Lower leg skin (tissue), 4 donors: Measurements from ENCODE around the gene RHBDL1. TPM values are rescaled to one million over a fixed set of nuclear protein-coding genes. Genes with fewer than 3 reads are reported as not detected.

Experiments used
- DNase-seq, 2 donors: peaks; one replicate each; pipeline ENCODE4 v3.0.0-alpha.2; 2019; ENCODE audit warnings: low spot score in 2 of 2
- H3K4me3 ChIP-seq: fragments of 200-600 bp; sonication (generic); 2 replicates; pipeline ENCODE4 v1.5.1; 2017; ENCODE audit warnings: mild to moderate bottlenecking, low read depth; ENCODE audit not compliant: poor library complexity, severe bottlenecking
- CTCF ChIP-seq, 3 donors: fragments of 450-650 bp; IDR thresholded peaks; one replicate each; pipeline ENCODE4 v1.5.1; 2016; ENCODE audit warnings: antibody characterized with exemption in 3 of 3, mild to moderate bottlenecking in 3 of 3, moderate library complexity in 2 of 3
- POLR2A ChIP-seq, 2 donors: fragments of 450-650 bp; IDR thresholded peaks; one replicate each; pipeline ENCODE4 v1.6.1; 2016 to 2017; ENCODE audit warnings: antibody characterized with exemption in 2 of 2, mild to moderate bottlenecking in 1 of 2, moderate library complexity in 1 of 2
- WGBS, 2 donors: methylation state at CpG; one replicate each; pipeline ENCODE4 v1.1.5; 2018; 5-methylcytosine and 5-hydroxymethylcytosine counted together
- intact Hi-C: fragments of 100-400 bp; cut with DNase I; formaldehyde crosslinking; loops from one replicate; pipeline ENCODE4 v1.15.0; 2023; ENCODE audit warnings: low total_unique reads
- total RNA-seq, 4 donors: library from RNA; depleted of rRNA; stranded (reverse); fragments of >200 nt; gene quantifications; one replicate each; pipeline ENCODE4 v1.1.0, GENCODE V29; 2016

The RHBDL1 gene
- total RNA-seq, 4 donors from 2014 or later, result 1.4 to 5.3 (median 2.6) TPM

- TF ChIP-seq POLR2A (IDR thresholded peaks at IDR 0.05), result no peak
- TF ChIP-seq CTCF (IDR thresholded peaks at IDR 0.05), result no peak
- H3K4me3 ChIP-seq, result peak overlapping the region; percentile 80
- intact Hi-C loops, result no loop called here
- 0 to 5% methylated on average over 34 to 39 of the region's 55 CpGs for WGBS, 2 donors
- no peak for DNase-seq
Measured at GRCh38 chr16:635573-636205, 39.8 kb upstream of the RHBDL1 start.

GRCh38 chr16:636206-637080 lies 39.0 kb upstream of the RHBDL1 start, which contains the start of gene METTL26:
Gene METTL26 (minus strand): TSS chr16:636305. CDS start chr16:636290, 15 bp downstream.
- H3K4me3 ChIP-seq, result peak within 1 kb of the TSS; percentile 80
- 0 to 1% methylated on average over 44 to 57 of the region's 91 CpGs for WGBS, 2 donors
- no peak for TF ChIP-seq CTCF (IDR thresholded peaks at IDR 0.05)
- no peak for TF ChIP-seq POLR2A (IDR thresholded peaks at IDR 0.05)
- DNase-seq, result peak; percentile 93 to 99
- intact Hi-C loops, result no loop called here

GRCh38 chr16:637081-638018 lies 38.1 kb upstream of the RHBDL1 start:
- DNase-seq, result peak; percentile 79 to 97

GRCh38 chr16:638034-638543 lies 37.4 kb upstream of the RHBDL1 start:
- 87% methylated on average over 13 to 15 of the region's 15 CpGs for WGBS, 2 donors
- DNase-seq, result no peak
- intact Hi-C loops, result no loop called here
- H3K4me3 ChIP-seq, result no peak overlapping the region
- TF ChIP-seq POLR2A (IDR thresholded peaks at IDR 0.05), result no peak
- TF ChIP-seq CTCF (IDR thresholded peaks at IDR 0.05), result no peak

More at GRCh38 chr16:637081-638018, 38.1 kb upstream of the RHBDL1 start:
- intact Hi-C loops, result no loop called here
- H3K4me3 ChIP-seq, result peak overlapping the region; percentile 80
- WGBS, 2 donors, result 22 to 38% methylated on average over 21 to 37 of the region's 53 CpGs
- TF ChIP-seq POLR2A (IDR thresholded peaks at IDR 0.05), result no peak
- no peak for TF ChIP-seq CTCF (IDR thresholded peaks at IDR 0.05)

- WGBS, 2 donors, result 78 to 85% methylated on average over 9 of the region's 9 CpGs
- H3K4me3 ChIP-seq, result no peak overlapping the region
- TF ChIP-seq POLR2A (IDR thresholded peaks at IDR 0.05), result no peak
- no peak for TF ChIP-seq CTCF (IDR thresholded peaks at IDR 0.05)
- no peak for DNase-seq
- intact Hi-C loops, result no loop called here
Measured at GRCh38 chr16:638836-639235, 36.6 kb upstream of the RHBDL1 start.
